Fibroblast of lung (primary cell): ENCODE results near the gene FAM174C.

ENCODE experiments used
- EZH2 ChIP-seq: IDR thresholded peaks from 2 replicates; pipeline ENCODE4 v1.5.1; 2012; ENCODE audit warnings: low read length, control low read depth, mild to moderate bottlenecking; ENCODE audit errors: missing control alignments
- TF ChIP-seq, protein P1 (sequence below), 2 donors: IDR thresholded peaks in 1 of 2; conservative IDR thresholded peaks in 1 of 2; 1 replicate in 1 of 2; 2 replicates in 1 of 2; pipeline ENCODE4 v1.5.1; 2011 to 2012; ENCODE audit warnings: low read length in 2 of 2, control low read depth in 1 of 2, inconsistent platforms in 1 of 2, low read depth in 1 of 2, mild to moderate bottlenecking in 1 of 2

DNA sequence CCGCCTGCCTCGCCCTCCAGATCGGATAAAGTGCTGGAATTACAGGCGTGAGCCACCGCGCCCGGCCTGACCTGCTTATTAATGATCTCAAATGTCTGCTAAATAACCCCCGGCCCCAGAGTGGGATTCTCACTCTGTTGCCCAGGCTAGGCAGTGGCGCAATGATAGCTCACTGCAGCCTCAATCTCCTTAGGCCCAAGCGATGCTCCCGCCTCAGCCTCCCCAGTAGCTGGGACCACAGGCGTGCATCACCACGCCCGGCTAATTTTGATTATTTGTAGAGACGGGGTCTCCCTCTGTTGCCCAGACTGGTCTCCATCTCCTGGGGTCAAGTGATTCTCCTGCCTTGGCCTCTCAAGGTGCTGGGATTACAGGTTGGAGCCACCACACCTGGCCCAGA, 34.4 kb upstream of the FAM174C start:
- no peak for TF ChIP-seq EZH2
- TF ChIP-seq, protein P1, sequence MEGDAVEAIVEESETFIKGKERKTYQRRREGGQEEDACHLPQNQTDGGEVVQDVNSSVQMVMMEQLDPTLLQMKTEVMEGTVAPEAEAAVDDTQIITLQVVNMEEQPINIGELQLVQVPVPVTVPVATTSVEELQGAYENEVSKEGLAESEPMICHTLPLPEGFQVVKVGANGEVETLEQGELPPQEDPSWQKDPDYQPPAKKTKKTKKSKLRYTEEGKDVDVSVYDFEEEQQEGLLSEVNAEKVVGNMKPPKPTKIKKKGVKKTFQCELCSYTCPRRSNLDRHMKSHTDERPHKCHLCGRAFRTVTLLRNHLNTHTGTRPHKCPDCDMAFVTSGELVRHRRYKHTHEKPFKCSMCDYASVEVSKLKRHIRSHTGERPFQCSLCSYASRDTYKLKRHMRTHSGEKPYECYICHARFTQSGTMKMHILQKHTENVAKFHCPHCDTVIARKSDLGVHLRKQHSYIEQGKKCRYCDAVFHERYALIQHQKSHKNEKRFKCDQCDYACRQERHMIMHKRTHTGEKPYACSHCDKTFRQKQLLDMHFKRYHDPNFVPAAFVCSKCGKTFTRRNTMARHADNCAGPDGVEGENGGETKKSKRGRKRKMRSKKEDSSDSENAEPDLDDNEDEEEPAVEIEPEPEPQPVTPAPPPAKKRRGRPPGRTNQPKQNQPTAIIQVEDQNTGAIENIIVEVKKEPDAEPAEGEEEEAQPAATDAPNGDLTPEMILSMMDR (conservative IDR thresholded peaks at IDR 0.05 in 1 of 2, IDR thresholded peaks at IDR 0.05 in 1 of 2; ENCODE audit: low read depth in 1 of 2, low read length in 2 of 2), result no peak
